ENCODE data around the gene ZGPAT.

The ZGPAT gene

GRCh38 chr20:63750807-63751470, 43.1 kb downstream of the ZGPAT start:
- Histone ChIP-seq H3K79me2 (ENCODE audit: insufficient read depth, low read length) (no peaks in the 10 kb centered on the region), H3K36me3 (ENCODE audit: insufficient read depth, low read length) (no peaks in the 10 kb centered on the region), H3K27me3 (ENCODE audit: insufficient read depth, low read length, poor library complexity, severe bottlenecking) (no peaks in the 10 kb centered on the region), H2AFZ (ENCODE audit: low read length) (peak overlapping the region; percentile 40), H3F3A (ENCODE audit: low read depth) (no peaks in the 10 kb centered on the region), H3K4me1 (ENCODE audit: insufficient read depth, low read length, poor library complexity, severe bottlenecking) (peaks cover 26% of the 10 kb centered on the region), H4K20me1 (ENCODE audit: insufficient read depth, low read length, poor library complexity, severe bottlenecking) (no peaks in the 10 kb centered on the region), H3K9me3 (ENCODE audit: insufficient read depth, low read depth, low read length) (no peaks in the 10 kb centered on the region), H3K9me2 (replicated peaks; ENCODE audit: low read depth, low read length) (no peaks in the 10 kb centered on the region), H3K9ac (ENCODE audit: low read depth, low read length, poor library complexity, severe bottlenecking) (peak overlapping the region; percentile 58), H3K4me2 (ENCODE audit: low read depth, low read length, poor library complexity, severe bottlenecking) (peak overlapping the region; percentile 85), H3K4me3 (ENCODE audit: low read length, poor library complexity, severe bottlenecking) (peak overlapping the region; percentile 64)
- TF ChIP-seq CTCF (conservative IDR thresholded peaks at IDR 0.05; ENCODE audit: low read length) (no peak), EZH2phosphoT487 (IDR thresholded peaks at IDR 0.05; ENCODE audit: borderline replicate concordance) (no peak)

GRCh38 chr20:63751471-63752271, 43.8 kb downstream of the ZGPAT start:
- no peaks in the 10 kb centered on the region for H3F3A ChIP-seq (ENCODE audit: low read depth)
- no peaks in the 10 kb centered on the region for H4K20me1 ChIP-seq (ENCODE audit: insufficient read depth, low read length, poor library complexity, severe bottlenecking)
- H3K27me3 ChIP-seq (ENCODE audit: insufficient read depth, low read length, poor library complexity, severe bottlenecking) = no peaks in the 10 kb centered on the region
- H3K79me2 ChIP-seq (ENCODE audit: insufficient read depth, low read length) = no peaks in the 10 kb centered on the region
- H3K9ac ChIP-seq (ENCODE audit: low read depth, low read length, poor library complexity, severe bottlenecking) = peak overlapping the region; percentile 58
- no peaks in the 10 kb centered on the region for H3K9me3 ChIP-seq (ENCODE audit: insufficient read depth, low read depth, low read length)
- peak overlapping the region; percentile 40 for H2AFZ ChIP-seq (ENCODE audit: low read length)
- H3K36me3 ChIP-seq (ENCODE audit: insufficient read depth, low read length) = no peaks in the 10 kb centered on the region
- TF ChIP-seq EZH2phosphoT487 (IDR thresholded peaks at IDR 0.05; ENCODE audit: borderline replicate concordance) (no peak), CTCF (conservative IDR thresholded peaks at IDR 0.05; ENCODE audit: low read length) (no peak)
- H3K4me2 ChIP-seq (ENCODE audit: low read depth, low read length, poor library complexity, severe bottlenecking) = peak overlapping the region; percentile 85
- H3K9me2 ChIP-seq (replicated peaks; ENCODE audit: low read depth, low read length) = no peaks in the 10 kb centered on the region
- peak overlapping the region; percentile 64 for H3K4me3 ChIP-seq (ENCODE audit: low read length, poor library complexity, severe bottlenecking)
- peaks cover 33% of the 10 kb centered on the region for H3K4me1 ChIP-seq (ENCODE audit: insufficient read depth, low read length, poor library complexity, severe bottlenecking)

- Histone ChIP-seq H3K4me1 (ENCODE audit: insufficient read depth, low read length, poor library complexity, severe bottlenecking) (peaks cover 36% of the 10 kb centered on the region), H3K4me2 (ENCODE audit: low read depth, low read length, poor library complexity, severe bottlenecking) (no peak overlapping the region), H3K4me3 (ENCODE audit: low read length, poor library complexity, severe bottlenecking) (no peak overlapping the region), H2AFZ (ENCODE audit: low read length) (no peak overlapping the region), H3F3A (ENCODE audit: low read depth) (no peaks in the 10 kb centered on the region), H3K36me3 (ENCODE audit: insufficient read depth, low read length) (no peaks in the 10 kb centered on the region), H3K9me2 (replicated peaks; ENCODE audit: low read depth, low read length) (no peaks in the 10 kb centered on the region), H3K27me3 (ENCODE audit: insufficient read depth, low read length, poor library complexity, severe bottlenecking) (no peaks in the 10 kb centered on the region), H3K79me2 (ENCODE audit: insufficient read depth, low read length) (no peaks in the 10 kb centered on the region), H3K9me3 (ENCODE audit: insufficient read depth, low read depth, low read length) (no peaks in the 10 kb centered on the region), H3K9ac (ENCODE audit: low read depth, low read length, poor library complexity, severe bottlenecking) (no peak overlapping the region), H4K20me1 (ENCODE audit: insufficient read depth, low read length, poor library complexity, severe bottlenecking) (no peaks in the 10 kb centered on the region)
- TF ChIP-seq CTCF (conservative IDR thresholded peaks at IDR 0.05; ENCODE audit: low read length) = no peak
- no peak for TF ChIP-seq EZH2phosphoT487 (IDR thresholded peaks at IDR 0.05; ENCODE audit: borderline replicate concordance)
These were observed 44.7 kb downstream of the ZGPAT start for GRCh38 chr20:63752411-63753101.
